ENCODE data around the gene LHX1.

DNA sequence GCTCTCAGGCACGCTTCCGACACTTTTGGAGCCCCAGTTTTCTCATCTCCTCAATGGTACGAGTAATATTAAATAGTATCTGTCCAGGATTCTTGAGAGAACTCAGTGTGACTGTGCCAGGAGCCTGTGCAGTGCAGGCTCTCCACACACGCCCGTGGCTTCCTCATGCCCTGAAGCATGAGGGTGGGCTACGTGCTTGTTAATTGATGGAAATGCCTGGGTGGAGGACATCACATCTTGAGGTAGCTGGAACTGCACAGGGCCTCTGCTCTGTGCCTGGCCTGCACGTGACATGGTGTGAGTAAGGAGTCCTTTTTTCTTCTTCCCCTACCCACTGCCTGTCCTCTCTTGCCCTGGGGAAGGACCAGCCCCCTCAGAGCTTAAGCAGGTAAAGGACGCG lies 43.1 kb upstream of the LHX1 start:
- TF ChIP-seq, protein P1, sequence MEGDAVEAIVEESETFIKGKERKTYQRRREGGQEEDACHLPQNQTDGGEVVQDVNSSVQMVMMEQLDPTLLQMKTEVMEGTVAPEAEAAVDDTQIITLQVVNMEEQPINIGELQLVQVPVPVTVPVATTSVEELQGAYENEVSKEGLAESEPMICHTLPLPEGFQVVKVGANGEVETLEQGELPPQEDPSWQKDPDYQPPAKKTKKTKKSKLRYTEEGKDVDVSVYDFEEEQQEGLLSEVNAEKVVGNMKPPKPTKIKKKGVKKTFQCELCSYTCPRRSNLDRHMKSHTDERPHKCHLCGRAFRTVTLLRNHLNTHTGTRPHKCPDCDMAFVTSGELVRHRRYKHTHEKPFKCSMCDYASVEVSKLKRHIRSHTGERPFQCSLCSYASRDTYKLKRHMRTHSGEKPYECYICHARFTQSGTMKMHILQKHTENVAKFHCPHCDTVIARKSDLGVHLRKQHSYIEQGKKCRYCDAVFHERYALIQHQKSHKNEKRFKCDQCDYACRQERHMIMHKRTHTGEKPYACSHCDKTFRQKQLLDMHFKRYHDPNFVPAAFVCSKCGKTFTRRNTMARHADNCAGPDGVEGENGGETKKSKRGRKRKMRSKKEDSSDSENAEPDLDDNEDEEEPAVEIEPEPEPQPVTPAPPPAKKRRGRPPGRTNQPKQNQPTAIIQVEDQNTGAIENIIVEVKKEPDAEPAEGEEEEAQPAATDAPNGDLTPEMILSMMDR (IDR thresholded peaks at IDR 0.05 in 8 of 11, conservative IDR thresholded peaks at IDR 0.05 in 3 of 11), result no peak
- TF ChIP-seq POLR2A (IDR thresholded peaks at IDR 0.05), result no peak
